ENCODE results near the gene C12orf57.
A peak's percentile ranks its signal among the peaks of the same experiment; 100 is the strongest.

The C12orf57 gene

GRCh38 chr12:6960593-6961277, 16.9 kb downstream of the C12orf57 start:
- TF ChIP-seq CTCF (IDR thresholded peaks at IDR 0.05) = no peak
- no peak for TF ChIP-seq ZFX (IDR thresholded peaks at IDR 0.05; ENCODE audit: borderline replicate concordance)
- peak overlapping the region; percentile 100 for H3K27ac ChIP-seq

GRCh38 chr12:6961278-6961694, 17.5 kb downstream of the C12orf57 start:
- peak overlapping the region; percentile 100 for H3K27ac ChIP-seq
- TF ChIP-seq ZFX (IDR thresholded peaks at IDR 0.05; ENCODE audit: borderline replicate concordance) (no peak), CTCF (IDR thresholded peaks at IDR 0.05) (no peak)

GRCh38 chr12:6961695-6962284, 18.0 kb downstream of the C12orf57 start:
- TF ChIP-seq CTCF (IDR thresholded peaks at IDR 0.05) = peak; percentile 95
- no peak for TF ChIP-seq ZFX (IDR thresholded peaks at IDR 0.05; ENCODE audit: borderline replicate concordance)
- peak overlapping the region; percentile 100 for H3K27ac ChIP-seq

GRCh38 chr12:6962285-6963015, 18.6 kb downstream of the C12orf57 start:
- no peak for TF ChIP-seq ZFX (IDR thresholded peaks at IDR 0.05; ENCODE audit: borderline replicate concordance)
- peak; percentile 32 for TF ChIP-seq CTCF (IDR thresholded peaks at IDR 0.05)
- H3K27ac ChIP-seq = peak overlapping the region; percentile 100

GRCh38 chr12:6963016-6963731, 19.4 kb downstream of the C12orf57 start:
- peak overlapping the region; percentile 100 for H3K27ac ChIP-seq
- no peak for TF ChIP-seq CTCF (IDR thresholded peaks at IDR 0.05)
- TF ChIP-seq ZFX (IDR thresholded peaks at IDR 0.05; ENCODE audit: borderline replicate concordance) = no peak

- TF ChIP-seq ZFX (IDR thresholded peaks at IDR 0.05; ENCODE audit: borderline replicate concordance) (no peak), CTCF (IDR thresholded peaks at IDR 0.05) (no peak)
- H3K27ac ChIP-seq = peak overlapping the region; percentile 100
These were observed 20.1 kb downstream of the C12orf57 start for GRCh38 chr12:6963791-6964413.
